Measurements from ENCODE around the gene PSMA2. TPM values are rescaled to one million over a fixed set of nuclear protein-coding genes. Genes with fewer than 3 reads are reported as not detected.

PSMA2 gene
- polyA plus RNA-seq (ENCODE audit: insufficient read length in 4 of 4), result 100 to 1,000 TPM; 260 to 326 (median 286) TPM

DNA sequence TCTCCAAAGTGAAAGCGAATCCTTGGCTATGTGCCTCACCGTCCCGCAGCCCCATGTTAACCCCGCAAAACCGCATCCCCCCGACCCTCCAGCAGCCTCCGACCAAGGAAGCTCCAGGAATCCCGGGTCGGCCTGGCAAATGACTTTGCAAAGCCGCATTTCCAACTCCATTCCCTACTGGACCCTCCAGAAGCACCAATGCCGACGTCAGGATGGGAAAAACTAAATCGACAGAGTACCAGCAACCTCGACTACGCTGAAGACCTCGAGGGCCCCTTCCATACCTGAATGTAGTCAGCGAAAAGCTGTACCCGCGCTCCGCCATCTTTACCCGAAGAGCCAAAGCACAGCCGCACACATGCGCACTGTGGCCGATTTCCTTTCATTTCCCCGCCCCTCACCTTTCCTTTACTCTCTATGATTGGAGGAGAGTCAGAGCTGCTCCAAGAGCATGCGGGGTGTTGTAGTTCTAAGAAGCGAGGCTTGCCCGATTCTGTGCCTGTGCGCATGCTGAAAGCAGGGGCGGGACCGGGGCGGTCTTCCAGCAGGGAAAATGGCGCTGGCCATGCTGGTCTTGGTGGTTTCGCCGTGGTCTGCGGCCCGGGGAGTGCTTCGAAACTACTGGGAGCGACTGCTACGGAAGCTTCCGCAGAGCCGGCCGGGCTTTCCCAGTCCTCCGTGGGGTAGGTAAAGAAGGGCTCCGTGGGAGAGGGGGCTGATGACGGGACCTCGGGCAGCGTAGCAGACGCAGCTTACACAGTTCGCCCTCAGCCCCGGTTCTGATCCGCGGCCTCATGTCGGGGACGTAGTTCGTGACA lies at the start of gene PSMA2, which contains the start of gene MRPL32:
PSMA2 (minus strand) TSS at position 341 of the 818 bp plus-strand sequence; CDS start at position 325, 16 bp downstream.
MRPL32 (plus strand) TSS at position 543 of the 818 bp plus-strand sequence; CDS start at position 554, 11 bp downstream.
- peak; percentile 90 to 96 (median 96) for DNase-seq (ENCODE audit: low read depth in 4 of 4, low spot score in 3 of 4)

DNA sequence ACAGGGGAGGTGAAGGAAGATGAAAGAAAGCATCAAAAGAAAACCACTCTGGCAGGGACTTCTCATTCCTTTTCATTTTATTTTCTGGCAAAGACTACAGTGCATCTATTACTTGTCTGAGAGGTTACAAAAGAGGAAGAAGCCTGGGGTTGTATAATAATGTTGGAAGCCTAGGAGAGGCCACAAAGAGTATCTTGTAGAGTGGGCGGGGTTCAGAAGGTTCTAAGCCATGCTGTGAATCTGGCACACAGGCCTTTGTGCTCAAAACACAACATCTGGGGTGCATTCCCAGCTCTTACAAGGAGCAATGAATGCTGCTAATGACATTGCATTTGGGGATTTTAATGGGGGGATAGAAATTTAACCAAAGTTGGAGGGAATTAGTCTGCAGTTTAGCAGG lies 49.6 kb upstream of the PSMA2 start:
- no peak for DNase-seq (ENCODE audit: low read depth in 4 of 4, low spot score in 3 of 4)

DNA sequence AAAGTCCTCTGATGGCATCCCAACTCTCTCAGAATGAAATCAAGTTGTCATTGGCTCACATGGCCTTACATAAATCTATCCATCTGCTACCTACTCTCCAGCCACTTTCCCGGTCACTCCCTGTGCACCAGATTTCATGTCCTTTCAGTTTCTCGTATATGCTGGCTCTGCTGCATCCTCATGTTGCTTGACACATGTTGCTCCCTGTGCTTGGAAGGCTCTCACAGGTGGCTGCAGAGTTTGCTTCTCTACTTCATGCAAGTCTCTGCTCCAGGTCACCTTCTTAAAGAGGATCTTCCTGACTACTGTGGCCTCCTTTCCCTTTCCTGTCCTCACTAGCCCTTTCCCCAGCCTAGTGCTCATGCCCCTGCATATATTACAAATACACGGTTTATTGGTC lies 48.5 kb upstream of the PSMA2 start:
- DNase-seq (ENCODE audit: low read depth in 4 of 4, low spot score in 3 of 4), result no peak

DNA sequence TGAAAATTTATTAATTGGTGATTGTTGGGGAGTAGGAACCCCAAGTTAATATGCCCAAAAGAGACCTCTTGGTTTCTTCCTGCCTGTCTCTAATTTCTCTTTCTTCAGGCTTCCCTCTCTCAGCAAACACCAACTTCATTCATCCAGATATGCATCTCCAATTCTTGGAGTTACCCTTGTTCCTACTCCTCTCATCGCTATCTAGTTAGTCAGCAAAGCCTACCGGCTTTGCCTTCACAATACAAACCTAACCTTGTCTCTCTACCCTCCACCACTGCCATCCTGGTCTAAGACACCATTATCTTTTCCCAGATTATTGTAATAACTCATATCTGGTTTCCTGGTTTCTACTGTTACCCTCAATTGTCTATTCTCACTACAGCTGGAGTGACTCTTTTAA lies 48.1 kb upstream of the PSMA2 start:
- DNase-seq (ENCODE audit: low read depth in 4 of 4, low spot score in 3 of 4), result no peak

DNA sequence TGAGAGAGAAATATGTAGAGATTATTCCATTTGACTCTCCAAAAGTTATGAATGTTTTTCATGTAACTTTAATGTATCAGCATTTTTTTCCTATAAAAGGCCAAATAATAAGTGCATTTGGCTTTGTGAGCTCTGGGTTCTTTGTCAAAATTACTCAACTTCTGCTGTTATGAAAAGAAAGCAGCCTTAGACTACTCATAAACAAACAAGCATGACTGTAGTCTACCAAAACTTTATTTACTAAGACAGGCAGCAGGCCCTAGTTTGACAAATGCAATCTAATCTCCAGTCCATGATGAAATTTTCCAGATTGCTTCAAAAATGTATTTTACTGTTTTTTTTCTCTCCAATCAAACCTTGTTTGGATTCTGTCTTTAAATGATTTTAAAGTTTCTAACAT lies 46.5 kb upstream of the PSMA2 start:
- no peak for DNase-seq (ENCODE audit: low read depth in 4 of 4, low spot score in 3 of 4)

DNA sequence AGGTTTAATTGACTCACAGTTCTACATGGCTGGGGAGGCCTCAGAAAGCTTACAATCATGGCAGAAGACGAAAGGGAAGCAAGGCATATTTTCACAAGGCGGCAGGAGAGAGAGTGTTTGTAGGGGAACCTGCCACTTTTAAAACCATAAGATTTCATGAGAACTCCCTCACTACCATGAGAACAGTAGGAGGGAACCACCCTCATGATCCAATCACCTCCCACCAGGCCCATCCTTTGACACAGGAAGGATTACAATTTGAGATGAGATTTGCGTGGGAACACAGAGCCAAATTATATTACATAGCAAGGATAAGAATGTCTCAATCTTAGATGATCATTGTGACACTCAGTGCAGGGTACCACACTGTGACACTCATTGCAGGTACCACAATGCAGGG lies 44.4 kb upstream of the PSMA2 start:
- no peak for DNase-seq (ENCODE audit: low read depth in 4 of 4, low spot score in 3 of 4)

DNA sequence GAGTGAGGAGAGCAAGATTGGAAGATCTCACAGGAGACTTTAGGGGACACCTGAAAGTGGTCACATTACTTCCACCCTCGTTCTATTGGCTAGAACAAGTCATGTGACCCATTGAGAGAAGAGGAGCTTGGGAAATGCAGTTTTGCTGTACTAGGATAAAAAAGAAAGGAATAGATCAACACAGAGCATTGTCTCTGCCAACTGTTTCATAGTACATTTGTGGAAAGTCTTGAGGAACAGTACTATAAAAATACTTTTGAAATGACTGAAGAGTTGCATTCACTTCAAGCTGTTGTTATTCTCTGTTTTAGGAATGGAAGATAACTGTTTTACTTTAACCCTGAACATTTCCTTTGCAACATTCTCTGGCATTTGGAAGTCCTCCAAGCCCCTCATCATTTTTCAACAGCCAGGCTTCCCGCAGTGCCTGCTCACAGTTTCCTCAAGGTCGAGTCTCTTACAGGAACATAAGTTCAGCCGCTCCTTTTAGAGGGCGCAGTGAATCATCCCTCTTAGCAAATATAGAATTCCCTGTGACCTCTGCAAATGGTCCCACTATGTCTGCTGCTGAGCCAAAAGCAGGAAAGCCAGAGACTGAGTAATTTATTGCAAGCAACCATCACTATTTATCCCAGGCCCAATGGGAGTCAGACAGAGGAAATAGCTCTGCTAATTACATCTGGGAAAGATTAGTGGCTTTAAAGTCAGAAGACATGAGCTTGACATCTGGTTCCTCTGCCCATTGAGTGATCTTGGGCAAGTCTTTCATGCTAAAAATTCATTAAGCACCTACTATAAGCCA lies 40.9 kb upstream of the PSMA2 start:
- peak; percentile 51 to 72 (median 60) for DNase-seq (ENCODE audit: low read depth in 4 of 4, low spot score in 3 of 4)

DNA sequence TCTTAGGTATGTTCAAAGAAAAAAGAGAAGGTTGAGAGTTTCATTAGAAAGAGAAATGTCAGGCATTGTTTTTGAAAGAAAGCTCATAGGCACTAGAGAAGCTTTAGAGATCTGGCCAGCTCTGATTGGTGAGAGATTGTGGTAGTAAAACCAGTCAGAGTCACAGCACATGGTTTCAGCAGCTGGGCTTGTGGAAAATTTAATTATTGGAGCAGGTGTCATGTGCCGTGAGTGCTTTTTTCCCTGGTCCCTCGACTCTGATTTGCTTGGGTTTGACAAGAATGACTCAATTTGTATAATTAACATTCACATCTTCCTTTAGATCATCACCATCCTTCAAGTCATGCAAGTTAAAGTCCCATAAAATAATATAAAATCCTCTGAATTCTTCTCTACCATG lies 35.4 kb upstream of the PSMA2 start:
- DNase-seq (ENCODE audit: low read depth in 4 of 4, low spot score in 3 of 4), result no peak

DNA sequence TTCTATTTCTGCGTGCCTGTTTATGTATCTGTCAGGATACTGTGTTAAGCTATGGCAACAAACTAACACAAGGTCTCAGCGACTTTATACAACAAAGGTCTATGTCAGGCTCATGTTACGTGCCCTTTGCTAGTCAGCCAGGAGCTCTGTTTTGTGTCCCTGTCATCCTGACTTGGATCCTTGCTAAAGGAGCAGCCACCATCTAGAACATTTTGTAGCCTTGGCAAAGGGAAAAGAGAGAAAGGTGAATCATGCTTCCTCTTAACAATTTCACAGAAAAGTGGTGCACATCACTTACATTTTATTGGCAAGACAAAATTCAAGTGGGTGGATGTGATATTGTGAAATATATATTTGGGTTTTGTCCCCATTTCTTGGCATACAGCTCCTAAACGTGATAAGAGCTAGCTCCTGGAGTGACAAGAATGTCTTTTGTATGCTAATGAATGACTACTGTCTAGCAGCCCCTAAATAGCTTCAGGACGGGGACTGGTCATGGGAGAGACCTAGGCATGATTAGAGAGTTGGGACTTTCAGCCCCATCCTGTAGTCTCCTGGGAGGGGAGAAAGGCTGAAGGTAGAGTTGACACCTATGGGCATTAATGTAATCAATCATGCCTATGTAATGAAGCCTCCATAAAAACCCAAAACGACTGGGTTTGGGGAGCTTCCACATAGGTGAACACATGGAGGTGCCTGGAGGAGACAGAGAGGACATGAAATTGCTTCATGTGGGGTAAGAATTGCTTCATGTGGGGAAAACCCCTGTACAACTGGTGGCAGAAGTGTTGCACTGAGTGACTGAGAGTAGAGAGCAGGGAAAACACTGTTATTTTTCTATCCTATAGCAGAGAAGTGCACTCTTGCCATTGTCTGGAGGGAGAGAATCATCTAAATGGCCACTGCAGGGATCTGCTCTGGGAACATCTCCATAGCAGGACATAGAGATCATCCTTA lies 33.2 kb upstream of the PSMA2 start:
- no peak for DNase-seq (ENCODE audit: low read depth in 4 of 4, low spot score in 3 of 4)

DNA sequence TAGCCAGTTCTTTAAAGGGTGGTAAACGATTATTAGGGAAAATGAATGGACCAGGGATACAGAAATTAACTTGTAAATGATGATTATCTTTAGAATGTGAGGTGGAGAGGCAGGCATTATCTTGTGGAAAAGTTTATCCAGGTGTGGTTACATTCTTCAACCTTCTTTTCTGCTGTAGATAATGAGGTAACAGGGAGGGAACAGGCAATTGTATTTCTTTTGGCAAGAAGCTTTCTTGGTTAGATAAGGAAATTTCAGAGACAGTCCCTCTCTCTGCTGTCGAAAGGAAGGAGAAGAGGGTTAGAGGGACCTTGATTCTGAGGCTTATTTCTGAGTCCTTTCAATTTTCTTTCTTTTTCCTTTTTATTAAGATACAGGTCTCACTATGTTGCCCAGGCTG lies 32.3 kb upstream of the PSMA2 start:
- DNase-seq (ENCODE audit: low read depth in 4 of 4, low spot score in 3 of 4), result no peak

DNA sequence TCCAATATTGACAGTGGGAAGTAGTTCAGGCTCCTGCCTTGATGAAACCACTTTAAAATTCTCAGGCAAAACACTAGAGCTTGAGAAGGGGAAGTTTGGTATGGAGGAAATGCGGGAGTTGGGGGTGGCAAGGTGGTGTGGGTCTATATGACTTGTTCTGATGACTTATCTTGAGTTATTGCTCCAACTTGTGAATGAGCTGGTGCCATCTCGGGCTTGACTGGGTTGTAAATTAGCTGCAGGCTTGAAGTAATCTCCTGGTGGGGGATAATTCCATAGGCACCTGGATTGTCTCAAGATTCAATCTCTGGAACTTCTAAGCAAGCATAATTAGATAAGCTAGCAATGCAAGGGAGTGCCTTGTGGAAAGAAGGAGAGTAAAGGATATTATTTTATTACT lies 29.2 kb upstream of the PSMA2 start:
- no peak for DNase-seq (ENCODE audit: low read depth in 4 of 4, low spot score in 3 of 4)

DNA sequence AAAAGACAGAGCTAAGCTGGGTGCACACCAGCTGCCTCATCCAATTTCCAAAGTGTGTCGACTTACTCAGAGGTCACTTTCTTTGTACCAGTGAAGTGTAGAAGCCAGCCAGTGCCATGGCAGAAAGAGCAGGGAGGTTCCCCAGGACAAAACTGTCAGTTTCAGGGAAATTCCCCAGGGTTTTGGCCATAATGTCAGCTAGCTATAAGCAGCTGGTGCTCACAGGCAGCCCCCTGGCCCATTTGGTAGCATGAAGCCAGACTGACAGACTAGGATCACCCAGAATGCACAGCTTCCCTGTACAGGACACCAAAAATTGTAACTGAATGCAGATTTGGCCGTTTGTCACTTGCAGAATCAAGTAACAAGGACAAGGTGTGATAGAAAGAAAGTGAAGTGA lies 28.8 kb upstream of the PSMA2 start:
- DNase-seq (ENCODE audit: low read depth in 4 of 4, low spot score in 3 of 4), result no peak

DNA sequence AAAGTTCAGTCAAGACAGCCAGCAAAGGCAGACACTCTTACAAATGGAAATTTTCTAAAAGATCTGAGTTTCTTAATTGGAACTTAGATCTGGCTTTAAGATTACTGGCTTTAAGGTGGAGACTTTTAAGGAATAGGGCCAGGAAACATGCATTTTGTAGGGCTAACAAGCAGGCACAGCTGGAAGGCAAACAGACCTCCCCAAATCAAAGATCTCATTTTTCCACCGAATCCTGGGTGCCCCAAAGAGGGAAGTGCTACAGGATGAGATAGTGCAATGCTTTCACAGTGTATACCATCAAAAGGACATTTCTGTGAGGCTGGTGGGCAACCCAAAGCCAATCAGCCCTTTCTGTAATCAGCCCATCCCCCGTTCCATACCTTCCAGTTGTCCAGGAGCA lies 27.6 kb upstream of the PSMA2 start:
- DNase-seq (ENCODE audit: low read depth in 4 of 4, low spot score in 3 of 4), result no peak

DNA sequence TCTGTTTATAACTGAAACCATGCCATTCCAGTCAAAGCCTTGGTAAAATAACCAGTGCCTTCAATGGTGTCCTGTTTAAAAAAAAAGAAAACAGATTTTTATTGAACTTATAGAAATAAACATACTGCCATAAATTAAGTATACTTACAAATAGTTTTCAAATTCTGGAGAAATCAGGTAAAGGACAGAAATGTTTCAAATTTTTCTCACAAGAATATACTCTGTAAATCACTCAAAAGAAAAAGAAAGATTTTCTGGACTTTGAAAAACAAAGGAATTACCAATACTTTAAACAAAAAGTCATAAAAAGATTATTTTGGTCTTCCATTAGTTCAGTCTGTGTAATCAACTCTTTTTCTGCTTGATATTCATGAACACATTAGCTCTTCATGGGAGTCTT lies 24.1 kb upstream of the PSMA2 start:
- no peak for DNase-seq (ENCODE audit: low read depth in 4 of 4, low spot score in 3 of 4)

DNA sequence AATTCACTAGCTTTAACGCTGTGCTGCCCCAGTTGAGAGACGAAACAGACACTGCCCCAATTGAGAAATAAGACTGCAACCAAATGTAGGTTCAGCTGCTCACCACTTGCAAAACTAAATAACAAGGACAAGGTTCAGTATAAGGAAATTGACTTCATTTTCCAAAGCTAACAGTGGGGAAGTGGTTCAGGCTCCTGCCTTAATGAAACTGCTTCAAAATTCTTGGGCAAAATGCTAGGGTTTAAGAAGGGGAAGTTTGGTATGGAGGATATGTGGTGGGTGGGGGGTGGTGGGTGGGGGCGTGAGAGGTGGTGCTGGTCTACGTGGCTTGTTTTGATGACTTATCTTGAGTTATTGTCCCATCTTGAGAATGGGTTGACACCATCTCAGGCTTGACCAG lies 22.0 kb upstream of the PSMA2 start:
- DNase-seq (ENCODE audit: low read depth in 4 of 4, low spot score in 3 of 4), result no peak

DNA sequence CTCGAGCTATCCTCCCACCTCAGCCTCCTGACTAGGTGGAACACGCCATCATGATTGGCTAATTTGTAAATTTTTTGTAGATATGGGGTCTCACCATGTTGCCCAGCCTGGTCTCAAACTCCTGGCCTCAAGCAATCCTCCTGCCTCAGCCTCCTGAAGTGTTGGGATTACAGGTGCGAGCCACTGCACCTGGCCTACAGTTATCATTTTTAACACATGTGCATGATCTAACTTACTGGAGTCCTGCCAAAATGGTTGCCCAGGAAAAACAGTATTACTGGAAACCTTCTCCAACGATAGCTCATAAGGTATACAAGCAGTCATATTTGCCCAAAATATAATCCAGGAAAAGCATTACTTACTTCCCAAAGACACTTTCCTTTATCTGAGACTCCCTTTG lies 20.4 kb upstream of the PSMA2 start:
- no peak for DNase-seq (ENCODE audit: low read depth in 4 of 4, low spot score in 3 of 4)

DNA sequence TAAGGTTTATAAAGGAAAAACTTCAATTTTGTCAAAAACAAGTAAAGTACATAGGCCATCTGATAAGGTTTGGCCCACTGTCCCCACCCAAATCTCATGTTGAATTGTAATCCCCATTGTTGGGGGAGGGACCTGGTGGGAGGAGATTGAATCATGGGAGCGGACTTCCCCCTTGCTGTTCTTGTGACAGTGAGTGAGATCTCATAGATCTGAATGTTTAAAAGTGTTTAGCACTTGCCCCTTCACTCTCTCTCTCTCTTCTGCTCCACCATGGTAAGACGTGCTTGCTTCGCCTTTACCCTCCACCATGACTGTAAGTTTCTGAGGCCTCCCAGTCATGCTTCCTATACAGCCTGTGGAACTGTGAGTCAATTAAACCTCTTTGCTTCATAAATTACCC lies 18.4 kb upstream of the PSMA2 start:
- no peak for DNase-seq (ENCODE audit: low read depth in 4 of 4, low spot score in 3 of 4)

DNA sequence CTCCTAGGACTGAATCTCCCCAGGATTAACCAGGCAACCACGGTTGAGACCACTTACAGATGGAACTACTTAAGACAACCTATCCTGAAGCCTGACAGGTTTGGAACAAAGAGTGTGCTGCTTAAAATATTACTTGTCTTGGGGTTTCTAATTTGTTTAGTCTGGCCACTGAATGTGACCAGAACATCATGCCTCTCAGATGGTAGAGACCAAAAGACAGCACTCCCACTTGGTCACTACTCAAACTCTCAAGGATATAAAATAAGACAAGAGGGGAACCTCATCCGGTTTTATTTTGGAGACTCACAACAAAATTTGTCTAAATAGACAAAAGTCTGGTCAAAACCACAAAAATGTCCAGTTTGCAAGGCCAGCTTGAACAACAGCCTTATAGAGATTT lies 15.5 kb upstream of the PSMA2 start:
- no peak for DNase-seq (ENCODE audit: low read depth in 4 of 4, low spot score in 3 of 4)

DNA sequence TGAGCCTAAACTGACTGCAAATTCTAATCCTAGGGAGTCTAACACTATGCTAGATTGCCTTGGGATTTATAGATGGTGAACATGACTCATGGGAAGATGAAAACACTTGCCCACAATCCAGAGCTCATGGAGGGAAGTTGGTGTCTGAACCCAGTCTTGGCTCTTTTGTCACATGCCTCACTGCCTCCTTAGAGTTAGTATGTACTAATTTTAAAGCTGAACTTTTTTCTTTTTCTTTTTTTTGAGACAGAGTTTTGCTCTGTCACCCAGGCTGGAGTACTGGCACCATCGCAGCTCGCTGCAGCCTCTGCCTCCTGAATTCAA lies 14.6 kb upstream of the PSMA2 start:
- DNase-seq (ENCODE audit: low read depth in 4 of 4, low spot score in 3 of 4), result no peak

DNA sequence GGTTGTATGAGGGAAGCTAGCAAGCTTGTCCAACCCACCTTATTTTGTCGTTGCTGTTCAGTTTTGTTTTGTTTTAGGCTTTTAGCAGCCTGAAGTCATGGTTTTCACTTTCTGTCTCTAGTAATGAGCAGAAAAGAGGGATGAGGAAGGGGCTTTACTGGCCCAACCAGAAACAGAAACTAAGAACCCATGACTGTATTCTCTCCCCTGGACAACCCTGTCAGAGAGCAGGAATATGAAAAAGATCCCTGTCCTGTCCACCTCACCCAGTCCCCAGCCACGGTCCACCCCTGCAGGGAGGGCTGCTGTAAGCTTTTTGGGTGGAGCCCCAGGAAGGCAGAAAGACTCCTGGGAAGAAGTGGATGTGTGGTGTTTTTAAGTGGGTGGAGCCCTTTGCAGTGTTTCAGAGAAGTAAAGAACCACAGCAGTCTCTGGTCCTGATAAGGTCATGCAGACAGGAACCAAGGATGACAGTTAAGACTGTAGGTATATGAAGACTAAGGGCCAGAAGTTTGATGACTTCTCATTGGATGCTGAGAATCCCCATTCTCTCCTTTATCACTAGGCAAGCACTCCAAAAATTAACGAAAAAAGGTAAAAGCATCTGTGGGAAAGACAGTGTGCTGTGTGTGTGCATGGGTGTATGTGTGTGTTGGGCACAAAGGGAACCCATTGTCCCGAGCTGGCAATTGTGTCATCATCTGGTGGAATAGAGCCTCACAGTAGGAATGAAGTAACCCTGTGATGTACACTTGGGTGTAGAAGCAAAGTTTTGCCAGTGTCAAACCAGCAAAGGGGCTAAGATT lies 14.1 kb upstream of the PSMA2 start:
- DNase-seq (ENCODE audit: low read depth in 4 of 4, low spot score in 3 of 4), result no peak

Measured in right renal pelvis (tissue), 4 donors.